Glomerular endothelial cell (primary cell): Measurements from ENCODE around the gene MYO6. TPM values are rescaled to one million over a fixed set of nuclear protein-coding genes. Genes with fewer than 3 reads are reported as not detected.
A peak's percentile ranks its signal among the peaks of the same experiment; 100 is the strongest.
"Not testable (repeated sequence)": the region's sequence is repeated elsewhere in the genome, so short reads cannot be mapped to it uniquely, and the experiment has no call there.

ENCODE experiments used
- DNase-seq: peaks from one replicate; pipeline ENCODE4 v3.0.0-alpha.2; 2011; ENCODE audit warnings: low read depth, low spot score; ENCODE audit errors: extremely low read depth
- total RNA-seq: library from RNA; depleted of rRNA; stranded (reverse); fragments of >200 nt; gene quantifications from 2 replicates; pipeline ENCODE4 v1.2.3, GENCODE V29; 2015

MYO6 gene
- 46.6 and 55.8 TPM in 2 replicates for total RNA-seq

DNA sequence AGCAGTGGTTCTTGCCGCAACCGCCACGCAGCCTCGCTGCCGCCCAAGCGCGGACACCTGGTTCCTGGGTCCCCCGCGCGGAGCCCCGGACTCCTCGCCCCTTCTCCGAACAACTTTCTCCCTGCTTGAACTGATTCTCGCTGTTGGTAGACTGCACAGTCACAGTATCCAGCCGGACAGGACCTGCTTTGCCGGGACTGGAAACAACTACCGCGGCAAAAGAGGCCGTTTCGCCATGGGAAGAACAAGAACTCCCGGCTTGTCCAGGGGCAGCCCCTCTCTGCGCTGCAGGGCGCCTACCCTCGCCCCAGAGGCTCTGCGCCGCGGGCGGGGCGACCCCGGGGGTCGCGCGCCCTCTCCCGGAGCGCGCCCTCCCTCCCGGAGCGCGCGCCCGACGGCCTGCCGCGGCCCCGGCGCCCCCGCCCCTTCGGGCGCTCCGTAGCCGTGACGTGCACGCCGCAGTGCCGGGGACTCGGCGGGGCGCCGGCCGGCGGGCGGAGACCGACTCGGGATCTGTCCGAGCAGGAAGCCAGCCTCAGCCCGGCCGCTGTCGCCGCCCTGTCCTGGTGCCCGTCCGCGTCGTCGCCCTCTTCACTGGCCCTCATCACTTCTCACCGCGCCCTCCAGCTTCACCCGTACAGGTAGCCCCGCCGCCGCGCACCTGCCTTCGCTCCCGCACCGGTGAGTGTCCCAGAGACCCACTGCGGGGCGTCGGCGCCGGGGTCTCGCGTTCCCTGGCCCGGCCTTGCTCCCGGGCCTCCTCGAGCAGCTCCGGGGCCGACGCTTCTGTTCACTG lies at the start of gene MYO6:
MYO6 (plus strand) TSS at position 497 of the 796 bp plus-strand sequence. CDS start 68,309 bp downstream, outside the sequence.
- DNase-seq = no peak

DNA sequence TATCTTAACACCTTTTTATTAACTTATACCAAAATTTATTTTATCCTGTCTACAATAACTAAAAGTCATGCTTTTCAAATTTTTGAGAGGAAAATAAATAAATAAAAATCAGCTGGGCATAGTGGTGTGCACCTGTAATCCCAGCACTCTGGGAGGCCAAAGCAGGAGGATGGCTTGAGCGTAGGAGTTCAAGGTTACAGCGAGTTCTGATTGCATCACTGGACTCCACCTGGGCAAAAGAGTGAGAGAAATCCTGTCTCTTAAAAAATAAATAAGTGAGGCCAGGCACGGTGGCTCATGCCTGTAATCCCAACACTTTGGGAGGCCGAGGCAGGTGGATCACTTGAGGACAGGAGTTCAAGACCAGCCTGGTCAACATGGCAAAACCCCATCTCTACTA lies 40.7 kb upstream of the MYO6 start:
- not testable (repeated sequence) for DNase-seq

DNA sequence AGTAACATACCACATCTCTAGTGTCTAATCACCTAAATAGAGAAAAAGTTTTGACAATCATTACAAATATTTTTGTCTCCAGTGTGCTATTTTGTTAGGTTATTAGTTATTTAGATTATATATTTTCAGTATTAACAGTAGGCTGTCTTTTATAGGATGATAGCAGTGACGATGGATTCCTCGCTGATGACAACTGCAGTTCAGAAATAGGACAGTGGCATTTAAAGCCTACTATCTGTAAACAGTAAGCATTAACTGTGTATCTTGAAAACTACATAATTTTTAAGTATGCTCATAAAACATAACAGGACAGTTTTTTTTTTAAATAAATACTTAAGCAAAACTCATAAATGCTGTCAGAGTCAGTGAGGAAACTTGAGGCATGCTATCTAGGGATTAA lies 37.9 kb upstream of the MYO6 start:
- DNase-seq = no peak

DNA sequence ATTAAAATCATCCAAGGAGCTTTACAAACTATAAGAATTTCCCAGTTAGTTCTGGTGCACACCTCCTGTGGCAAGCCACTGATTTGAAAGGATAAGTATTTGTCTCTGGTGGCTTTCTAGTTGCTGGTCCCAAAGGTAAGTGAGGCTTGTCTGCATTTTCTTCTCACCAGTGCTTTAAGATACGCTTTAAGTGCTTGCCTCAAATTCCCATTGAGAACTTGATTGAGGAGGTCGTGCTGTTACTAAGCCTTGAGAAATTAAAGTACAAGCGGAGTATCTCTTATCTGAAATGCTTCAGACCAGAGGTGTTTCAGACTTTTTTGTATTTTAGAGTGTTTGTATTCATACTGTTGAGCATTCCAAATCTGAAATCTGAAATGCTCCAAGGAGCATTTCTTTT lies 29.9 kb upstream of the MYO6 start:
- DNase-seq = no peak

DNA sequence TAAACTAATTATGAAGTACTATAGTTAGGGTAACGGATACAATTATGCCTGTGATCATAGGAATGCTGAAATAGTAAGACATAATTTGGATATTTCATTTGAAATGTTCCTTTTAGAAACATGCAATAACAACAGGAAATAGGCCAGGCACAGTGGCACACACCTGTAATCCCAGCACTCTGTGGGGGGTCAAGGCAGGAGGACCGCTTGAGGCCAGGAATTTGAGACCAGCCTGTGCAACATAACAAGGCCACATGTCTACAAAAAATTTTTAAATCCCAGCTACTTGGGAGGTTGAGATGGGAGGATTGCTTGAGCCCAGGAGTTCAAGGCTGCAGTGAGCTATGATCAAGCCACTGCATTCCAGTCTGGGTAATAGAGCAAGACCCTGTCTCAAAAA lies 25.7 kb upstream of the MYO6 start:
- no peak for DNase-seq

DNA sequence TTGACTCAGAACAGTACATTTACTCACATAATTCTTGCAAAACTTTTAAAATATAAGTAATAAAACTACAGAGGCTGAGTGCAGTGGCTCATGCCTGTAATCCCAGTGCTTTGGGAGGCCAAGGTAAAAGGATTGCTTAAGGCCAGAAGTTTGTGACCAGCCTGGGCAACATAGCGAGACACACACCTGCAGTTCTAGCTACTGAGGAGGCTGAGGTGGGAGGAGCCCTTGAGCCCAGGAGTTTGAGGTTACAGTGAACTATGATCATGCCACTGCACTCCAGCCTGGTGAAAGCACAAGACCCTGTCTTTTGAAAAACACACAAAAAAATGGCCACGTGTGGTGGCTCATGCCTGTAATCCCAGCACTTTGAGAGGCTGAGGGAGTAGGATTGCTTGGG lies 21.8 kb upstream of the MYO6 start:
- no peak for DNase-seq

DNA sequence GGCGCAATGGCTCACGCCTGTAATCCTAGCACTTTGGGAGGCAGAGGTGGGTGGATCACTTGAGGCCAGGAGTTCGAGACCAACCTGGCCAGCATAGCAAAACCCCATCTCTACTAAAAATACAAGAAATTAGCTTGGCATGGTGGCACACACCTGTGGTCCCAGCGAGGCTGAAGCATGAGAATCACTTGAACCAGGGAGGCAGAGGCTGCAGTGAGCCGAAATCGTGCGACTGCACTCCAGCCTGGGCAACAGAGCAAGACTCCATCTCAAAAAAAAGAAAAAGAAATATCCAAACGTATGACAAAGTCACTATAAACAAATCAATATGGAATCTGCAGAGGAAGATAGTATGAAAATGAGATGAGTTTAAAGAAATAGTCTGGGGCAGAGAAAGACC lies 18.0 kb upstream of the MYO6 start:
- DNase-seq = not testable (repeated sequence)

DNA sequence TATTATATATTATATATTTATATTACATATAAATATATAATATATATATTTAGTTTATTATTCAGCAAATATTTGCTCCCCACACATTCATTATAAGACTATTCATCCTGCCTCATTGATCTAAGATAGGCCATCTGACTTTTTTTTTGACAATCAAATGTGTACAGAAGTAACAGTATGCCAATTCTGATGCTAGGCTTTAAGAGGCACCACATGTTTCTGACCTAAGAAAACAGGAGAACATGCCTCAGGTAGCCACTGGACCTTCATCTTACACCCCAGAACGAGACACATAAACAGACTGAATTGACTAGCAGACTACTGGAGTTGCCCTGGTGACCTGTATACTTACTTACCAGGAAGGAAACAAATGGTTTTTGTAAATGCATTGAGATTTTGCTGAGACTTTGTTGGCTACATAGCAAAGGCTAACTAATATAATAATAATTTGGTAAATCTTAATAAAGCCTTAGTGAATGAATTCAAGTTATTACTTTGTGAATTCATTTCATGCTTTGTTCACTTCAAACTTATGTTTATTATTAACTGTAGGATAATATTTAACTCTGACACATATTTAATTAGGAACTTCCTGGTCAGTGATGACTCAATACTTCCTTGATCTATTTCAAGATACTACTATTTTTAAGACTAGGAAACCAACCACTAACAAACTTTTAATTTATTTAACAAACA lies 13.4 kb upstream of the MYO6 start:
- peak; percentile 66 for DNase-seq

DNA sequence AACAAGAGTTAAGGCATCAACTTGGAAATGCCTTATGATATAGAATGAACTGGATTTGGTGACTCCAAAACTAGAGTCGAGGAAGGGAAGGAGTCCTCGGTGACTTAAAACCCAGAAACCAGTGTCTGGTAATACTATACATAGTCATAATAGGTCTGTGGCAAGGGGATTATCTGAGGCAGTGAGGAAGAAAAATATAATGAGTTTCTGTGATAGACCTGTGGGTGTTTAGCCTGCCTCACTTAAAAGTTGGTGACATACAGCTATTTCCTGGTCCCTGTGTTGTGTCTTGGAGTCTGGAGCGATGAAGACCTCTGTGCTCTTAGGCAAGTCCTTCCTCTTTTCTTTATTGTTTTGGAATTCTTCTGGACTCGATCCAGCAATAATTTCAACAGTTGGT lies 5.1 kb upstream of the MYO6 start:
- no peak for DNase-seq

DNA sequence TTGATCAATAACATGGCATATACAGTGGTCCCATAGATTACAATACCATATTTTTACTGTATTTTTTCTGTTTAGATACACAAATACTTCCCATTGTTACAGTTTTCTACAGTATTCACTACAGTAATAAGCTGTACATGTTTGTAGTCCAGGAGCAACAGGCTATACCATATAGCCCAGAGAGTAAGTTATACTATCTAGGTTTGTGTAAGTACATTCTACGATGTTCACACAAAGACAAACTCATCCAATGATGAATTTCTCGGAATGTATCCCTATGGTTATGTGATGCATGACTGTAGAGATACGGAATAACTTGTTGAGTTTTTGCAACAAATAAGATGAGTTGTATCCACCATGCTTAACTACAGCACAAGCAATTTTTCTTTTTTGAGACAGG lies 3.6 kb upstream of the MYO6 start:
- no peak for DNase-seq

DNA sequence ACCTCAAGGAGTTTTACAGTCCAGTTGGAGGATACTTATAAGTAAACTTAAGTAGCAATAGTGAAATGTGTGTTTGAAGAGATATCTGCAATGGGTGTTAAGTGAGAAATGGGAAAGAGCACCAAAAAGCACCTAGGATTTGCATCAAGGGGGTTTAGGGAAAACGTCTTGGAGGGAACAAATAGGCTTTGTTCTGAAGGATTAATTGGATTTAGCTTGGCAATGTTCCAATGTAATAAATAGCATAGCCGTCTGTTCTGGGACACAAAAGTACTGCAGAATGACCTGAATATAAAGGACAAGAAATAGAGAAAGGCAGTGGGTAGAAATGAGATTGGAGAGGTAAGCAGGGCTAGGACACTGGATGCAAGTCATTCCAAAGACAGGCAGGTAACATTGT lies 2.8 kb upstream of the MYO6 start:
- no peak for DNase-seq

DNA sequence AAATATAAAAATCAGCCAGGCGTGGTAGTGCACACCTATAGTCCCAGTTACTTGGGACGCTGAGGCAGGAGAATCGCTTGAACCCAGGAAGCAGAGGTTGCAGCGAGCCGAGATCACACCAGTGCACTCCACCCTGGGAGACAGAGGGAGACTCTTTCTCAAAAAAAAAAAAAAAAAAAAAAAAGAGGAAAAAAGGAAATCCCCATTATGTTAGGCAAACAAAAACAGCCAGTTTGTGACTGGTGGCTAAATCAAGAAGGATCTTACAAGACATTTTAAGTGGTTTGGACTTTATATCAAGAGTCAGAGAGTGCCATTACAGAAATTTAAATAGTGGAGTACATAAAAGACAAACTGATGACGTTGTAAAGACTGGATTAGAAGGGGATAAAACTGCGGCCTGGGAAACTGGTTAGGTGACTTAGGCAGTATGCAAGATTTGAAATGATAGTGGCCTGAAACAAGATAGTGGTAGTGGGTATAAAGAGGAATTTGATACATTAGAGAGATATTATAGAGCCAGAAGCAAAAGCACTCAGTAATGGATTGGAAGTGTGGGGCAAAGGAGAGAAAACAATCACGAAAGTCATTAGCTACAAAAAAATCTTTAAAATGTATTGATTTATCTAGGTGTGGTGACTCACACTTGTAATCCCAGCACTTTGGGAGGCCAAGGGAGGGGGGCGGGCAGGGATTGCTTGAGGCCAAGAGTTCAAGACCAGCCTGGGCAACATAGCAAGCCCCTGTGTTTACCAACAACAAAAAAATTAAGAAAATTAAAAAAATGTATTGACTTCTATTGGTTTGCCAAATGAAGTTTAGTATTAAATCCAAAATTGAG lies 1.7 kb upstream of the MYO6 start:
- no peak for DNase-seq

DNA sequence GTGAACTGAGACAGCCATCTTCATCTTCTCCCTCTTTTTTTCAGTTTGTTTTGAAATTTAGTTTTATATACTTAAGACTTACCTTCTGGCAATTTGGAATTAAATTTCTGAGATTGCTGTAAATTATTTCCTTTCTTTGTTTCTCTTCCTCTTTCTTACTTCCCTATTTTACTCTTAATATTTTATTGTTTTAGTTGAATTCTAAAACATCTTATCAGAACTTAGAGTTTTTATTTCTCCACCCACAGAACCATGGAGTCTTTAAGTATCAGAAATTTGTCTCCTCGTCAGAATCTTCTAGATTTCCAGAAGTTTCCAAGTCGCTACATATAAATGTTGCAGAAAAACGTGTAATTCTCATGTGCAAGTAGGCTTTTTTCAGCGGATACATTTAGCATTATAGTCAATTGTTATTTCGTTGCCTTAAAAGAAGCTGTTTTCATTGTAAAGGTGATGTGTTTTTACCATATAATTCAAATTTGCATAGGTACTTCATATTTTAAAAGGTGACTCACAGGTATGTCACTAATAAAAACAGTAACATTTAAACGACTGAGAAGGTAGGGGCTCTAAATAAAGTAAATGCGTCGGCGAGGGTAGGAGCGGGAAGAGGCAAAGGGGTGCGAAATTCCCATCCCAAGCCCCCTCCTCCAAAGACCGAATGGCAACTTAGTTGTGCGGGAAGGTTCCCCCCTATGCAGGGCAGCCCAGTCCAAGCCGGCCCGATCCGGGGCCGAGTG lies 866 bp upstream of the MYO6 start:
- DNase-seq = no peak

DNA sequence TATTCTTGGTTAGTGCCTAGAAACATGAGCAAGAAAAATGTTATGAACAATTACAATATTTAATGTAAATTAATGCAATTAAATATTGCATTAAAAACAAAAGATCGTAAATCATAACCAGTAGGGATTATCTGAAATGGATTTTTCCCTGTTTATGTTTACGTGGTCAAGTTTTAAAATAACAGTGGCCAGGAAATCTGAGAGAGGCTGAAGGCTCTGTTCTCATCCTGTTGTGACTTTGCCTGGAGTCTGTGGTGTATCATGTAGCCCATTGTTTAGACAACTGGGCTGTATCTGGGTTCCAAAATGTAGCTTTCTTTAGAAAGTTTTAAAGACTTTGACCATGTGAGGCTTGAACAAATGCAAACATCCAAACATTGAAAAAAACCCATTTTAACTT lies 2.4 kb downstream of the MYO6 start:
- DNase-seq = peak; percentile 48

DNA sequence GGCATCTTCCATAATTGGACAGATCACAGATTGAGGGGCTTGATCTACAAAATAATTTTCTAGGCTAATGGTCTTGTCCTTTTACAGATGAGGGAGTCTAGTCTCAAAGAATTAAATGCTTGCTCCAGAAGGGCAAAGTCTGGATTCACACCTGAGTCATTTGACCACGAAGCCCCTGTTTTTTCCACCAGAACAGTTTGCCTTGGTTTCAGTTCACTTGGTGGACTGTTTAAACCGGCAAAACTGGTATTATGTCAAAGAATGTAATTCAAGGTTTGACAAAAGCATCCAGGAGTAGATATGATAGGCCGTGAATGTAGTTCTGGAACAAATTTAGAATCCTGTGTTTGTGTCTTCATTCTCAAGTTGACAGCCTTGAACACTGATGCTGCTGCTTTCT lies 3.3 kb downstream of the MYO6 start:
- DNase-seq = no peak

DNA sequence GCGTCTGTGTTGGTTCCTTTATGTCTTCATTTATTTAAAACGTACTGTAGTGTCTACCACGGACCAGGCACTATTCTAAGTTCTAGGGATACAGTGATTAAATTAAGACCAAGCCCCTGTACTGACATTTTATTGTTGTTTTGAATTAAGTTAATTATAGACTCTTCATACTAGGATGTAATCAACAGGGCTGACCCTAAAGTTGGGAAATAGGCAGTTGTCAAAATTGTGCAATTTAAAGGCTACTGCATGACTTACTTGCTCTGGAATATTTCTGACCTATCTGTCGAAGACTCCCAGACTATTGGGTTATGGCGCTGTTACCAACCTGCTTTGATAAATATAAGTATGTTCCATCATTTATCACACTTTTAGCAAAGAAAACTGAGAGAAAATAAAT lies 6.7 kb downstream of the MYO6 start:
- no peak for DNase-seq

DNA sequence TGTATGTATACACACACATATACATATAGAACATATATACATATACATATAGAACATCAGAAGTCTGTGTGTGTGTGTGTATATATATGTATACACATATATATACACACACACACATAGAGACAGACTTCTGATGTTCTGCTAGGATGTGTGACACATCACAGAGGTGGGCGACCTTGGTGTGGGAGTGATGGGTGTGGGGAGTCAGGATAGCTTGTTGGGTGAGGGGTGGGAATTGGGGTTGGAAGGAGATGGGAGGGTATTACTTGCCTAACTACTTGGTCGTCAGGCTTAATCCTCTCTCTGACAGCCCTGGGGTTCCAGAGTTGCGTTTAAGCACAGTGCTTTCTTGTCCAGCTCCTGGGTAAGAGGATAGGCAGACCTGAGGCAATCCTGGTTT lies 8.3 kb downstream of the MYO6 start:
- no peak for DNase-seq

DNA sequence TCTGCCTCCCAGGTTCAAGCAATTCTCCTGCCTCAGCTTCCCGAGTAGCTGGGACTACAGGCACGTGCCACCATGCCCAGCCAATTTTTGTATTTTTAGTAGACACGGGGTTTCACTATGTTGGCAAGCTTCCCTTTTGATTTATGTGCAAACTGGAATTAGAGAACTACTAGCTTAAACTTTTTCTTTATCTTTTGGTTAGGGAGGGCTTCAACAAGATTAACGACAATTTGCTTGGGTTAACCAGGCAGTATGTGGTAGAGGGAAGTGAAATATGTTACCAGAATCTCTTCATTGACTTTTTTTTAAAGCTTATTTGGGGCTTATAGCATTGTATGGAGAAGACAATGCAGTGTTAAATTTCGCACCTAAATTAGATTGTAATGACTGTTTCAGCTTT lies 9.0 kb downstream of the MYO6 start:
- DNase-seq = no peak

DNA sequence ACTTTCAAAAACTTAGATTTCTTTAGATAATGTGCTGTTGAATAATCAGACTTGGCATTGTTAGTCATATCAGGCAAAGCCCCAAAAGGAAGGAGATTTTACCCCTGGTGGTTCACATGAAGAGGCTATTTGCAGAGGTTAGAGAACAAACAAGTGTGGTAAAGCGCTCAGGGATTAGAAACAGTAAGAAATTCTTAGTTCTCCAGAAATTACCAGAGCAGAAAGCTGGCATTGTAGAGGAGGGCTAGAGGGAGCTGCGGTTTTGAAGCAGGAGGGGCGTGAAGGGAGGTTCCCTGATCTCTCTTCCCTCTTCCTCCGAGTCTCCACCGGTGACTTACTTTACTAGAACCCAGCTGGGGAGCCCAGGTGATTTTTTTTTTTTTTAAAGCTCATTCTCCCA lies 10.2 kb downstream of the MYO6 start:
- DNase-seq = no peak

DNA sequence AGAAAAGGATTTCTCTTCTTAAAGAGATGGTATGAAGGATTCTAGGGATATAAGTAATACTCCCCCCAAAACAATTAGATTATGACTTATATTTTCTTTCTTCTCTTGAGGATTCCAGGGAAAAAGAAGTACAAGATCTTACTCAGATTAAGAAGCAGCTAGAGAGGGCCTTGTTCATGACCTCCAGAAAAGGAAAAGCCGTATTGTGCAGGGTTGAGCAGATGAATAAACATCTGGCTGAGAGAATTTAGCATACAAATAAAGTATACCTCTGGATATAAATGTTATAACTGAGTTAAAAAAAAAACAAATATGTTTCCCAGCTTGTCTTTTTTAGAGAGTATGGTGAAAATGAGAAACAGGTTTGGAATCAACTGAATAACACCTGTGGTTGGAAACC lies 11.3 kb downstream of the MYO6 start:
- no peak for DNase-seq

DNA sequence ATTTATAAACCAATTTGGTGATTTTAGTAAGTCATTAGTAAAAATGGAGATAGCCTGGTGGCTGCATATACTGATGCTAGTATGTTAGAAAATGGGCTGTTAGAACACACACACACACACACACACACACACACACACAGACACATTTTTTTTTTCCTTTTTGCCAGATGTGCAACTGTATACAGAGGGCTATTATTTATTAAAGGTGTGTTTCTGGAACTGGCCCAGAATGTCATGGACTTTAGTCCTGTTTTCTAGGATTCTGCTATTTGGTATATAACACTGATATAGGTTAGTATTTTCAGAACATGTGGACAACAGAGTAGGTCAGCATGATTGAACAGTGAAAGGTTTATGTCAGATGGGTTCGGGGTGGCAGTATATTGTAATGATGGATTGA lies 12.4 kb downstream of the MYO6 start:
- DNase-seq = no peak
